ENCODE results near the gene MEOX1.

Gene MEOX1

DNA sequence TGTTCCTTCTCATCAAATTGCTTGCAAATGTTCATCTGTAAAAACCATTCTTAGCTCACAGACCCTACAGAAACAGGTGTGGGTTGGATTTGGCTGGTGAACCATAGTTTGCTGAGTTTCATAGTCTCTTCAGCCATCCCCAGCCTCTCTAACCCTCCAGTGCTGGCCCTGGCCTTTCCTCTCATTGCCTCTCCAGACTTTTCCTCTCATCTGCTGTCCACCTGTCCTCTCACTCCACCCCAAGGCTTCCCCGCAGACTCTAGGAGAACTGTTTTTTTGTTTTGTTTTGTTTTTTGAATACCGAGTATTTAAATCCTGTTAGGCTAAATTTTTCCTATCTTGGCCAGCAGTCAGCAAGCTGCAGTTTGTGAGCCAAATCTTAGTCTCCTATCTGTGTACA, 41.1 kb downstream of the MEOX1 start:
- Histone ChIP-seq H3K4me3 (ENCODE audit: low read depth, low read length, poor library complexity, severe bottlenecking) (no peak overlapping the region), H3K27me3 (ENCODE audit: insufficient read depth, low read length) (no peaks in the 10 kb centered on the region), H3K27ac (ENCODE audit: low read depth, low read length, poor library complexity, severe bottlenecking) (no peak overlapping the region), H3K9ac (ENCODE audit: low read length) (no peak overlapping the region), H3K4me2 (ENCODE audit: low read length) (no peak overlapping the region), H3K4me1 (ENCODE audit: insufficient read depth, low read length, severe bottlenecking) (no peaks in the 10 kb centered on the region), H3F3A (ENCODE audit: insufficient read depth, low read length) (no peaks in the 10 kb centered on the region), H4K20me1 (ENCODE audit: insufficient read depth, low read length) (no peaks in the 10 kb centered on the region), H3K79me2 (ENCODE audit: insufficient read depth, low read length) (no peaks in the 10 kb centered on the region), H3K9me2 (ENCODE audit: low read depth, low read length) (no peaks in the 10 kb centered on the region), H3K9me3 (ENCODE audit: low read length) (no peaks in the 10 kb centered on the region), H3K36me3 (ENCODE audit: insufficient read depth, low read length) (no peaks in the 10 kb centered on the region), H2AFZ (ENCODE audit: low read length) (no peak overlapping the region)
- no peak for TF ChIP-seq EZH2 (IDR thresholded peaks at IDR 0.05; ENCODE audit: borderline replicate concordance, low read length)
- TF ChIP-seq CTCF (IDR thresholded peaks at IDR 0.05; ENCODE audit: low read length), result no peak

GRCh38 chr17:43620147-43620546, 41.6 kb downstream of the MEOX1 start:
- H3K4me2 ChIP-seq (ENCODE audit: low read length), result no peak overlapping the region
- H3K9me3 ChIP-seq (ENCODE audit: low read length), result no peaks in the 10 kb centered on the region
- H2AFZ ChIP-seq (ENCODE audit: low read length), result no peak overlapping the region
- TF ChIP-seq EZH2 (IDR thresholded peaks at IDR 0.05; ENCODE audit: borderline replicate concordance, low read length) (no peak), CTCF (IDR thresholded peaks at IDR 0.05; ENCODE audit: low read length) (no peak)
- H3F3A ChIP-seq (ENCODE audit: insufficient read depth, low read length), result no peaks in the 10 kb centered on the region
- no peaks in the 10 kb centered on the region for H3K9me2 ChIP-seq (ENCODE audit: low read depth, low read length)
- H4K20me1 ChIP-seq (ENCODE audit: insufficient read depth, low read length), result no peaks in the 10 kb centered on the region
- H3K4me3 ChIP-seq (ENCODE audit: low read depth, low read length, poor library complexity, severe bottlenecking), result no peak overlapping the region
- no peak overlapping the region for H3K27ac ChIP-seq (ENCODE audit: low read depth, low read length, poor library complexity, severe bottlenecking)
- no peaks in the 10 kb centered on the region for H3K79me2 ChIP-seq (ENCODE audit: insufficient read depth, low read length)
- H3K36me3 ChIP-seq (ENCODE audit: insufficient read depth, low read length), result no peaks in the 10 kb centered on the region
- H3K9ac ChIP-seq (ENCODE audit: low read length), result no peak overlapping the region
- no peaks in the 10 kb centered on the region for H3K27me3 ChIP-seq (ENCODE audit: insufficient read depth, low read length)
- no peaks in the 10 kb centered on the region for H3K4me1 ChIP-seq (ENCODE audit: insufficient read depth, low read length, severe bottlenecking)

GRCh38 chr17:43619705-43620104, 42.0 kb downstream of the MEOX1 start:
- H3K9me2 ChIP-seq (ENCODE audit: low read depth, low read length), result no peaks in the 10 kb centered on the region
- no peaks in the 10 kb centered on the region for H3K4me1 ChIP-seq (ENCODE audit: insufficient read depth, low read length, severe bottlenecking)
- no peaks in the 10 kb centered on the region for H3F3A ChIP-seq (ENCODE audit: insufficient read depth, low read length)
- no peak overlapping the region for H2AFZ ChIP-seq (ENCODE audit: low read length)
- TF ChIP-seq EZH2 (IDR thresholded peaks at IDR 0.05; ENCODE audit: borderline replicate concordance, low read length) (no peak), CTCF (IDR thresholded peaks at IDR 0.05; ENCODE audit: low read length) (no peak)
- H3K27me3 ChIP-seq (ENCODE audit: insufficient read depth, low read length), result no peaks in the 10 kb centered on the region
- H3K27ac ChIP-seq (ENCODE audit: low read depth, low read length, poor library complexity, severe bottlenecking), result no peak overlapping the region
- no peak overlapping the region for H3K4me3 ChIP-seq (ENCODE audit: low read depth, low read length, poor library complexity, severe bottlenecking)
- H3K4me2 ChIP-seq (ENCODE audit: low read length), result no peak overlapping the region
- H3K9me3 ChIP-seq (ENCODE audit: low read length), result no peaks in the 10 kb centered on the region
- H3K79me2 ChIP-seq (ENCODE audit: insufficient read depth, low read length), result no peaks in the 10 kb centered on the region
- no peak overlapping the region for H3K9ac ChIP-seq (ENCODE audit: low read length)
- no peaks in the 10 kb centered on the region for H4K20me1 ChIP-seq (ENCODE audit: insufficient read depth, low read length)
- H3K36me3 ChIP-seq (ENCODE audit: insufficient read depth, low read length), result no peaks in the 10 kb centered on the region

Measured in OCI-LY1 (cell line).